ENCODE data around the gene MEIS3.
A peak's percentile ranks its signal among the peaks of the same experiment; 100 is the strongest.
"Not testable (repeated sequence)": the region's sequence is repeated elsewhere in the genome, so short reads cannot be mapped to it uniquely, and the experiment has no call there.

The MEIS3 gene

GRCh38 chr19:47381653-47382279 is 37.6 kb downstream of the MEIS3 start:
- no peak for DNase-seq

- no peak for DNase-seq
Observed at GRCh38 chr19:47381121-47381520, 38.2 kb downstream of the MEIS3 start.

GRCh38 chr19:47380559-47380958 is 38.8 kb downstream of the MEIS3 start:
- no peak for DNase-seq

- DNase-seq: no peak
Observed at GRCh38 chr19:47379381-47379938, 39.9 kb downstream of the MEIS3 start.

GRCh38 chr19:47378246-47378645 is 41.1 kb downstream of the MEIS3 start:
- DNase-seq: no peak

- DNase-seq: peak; percentile 7
Observed at GRCh38 chr19:47377801-47378200, 41.5 kb downstream of the MEIS3 start.

GRCh38 chr19:47377208-47377701 is 42.1 kb downstream of the MEIS3 start:
- peak; percentile 21 for DNase-seq

- no peak for DNase-seq
Observed at GRCh38 chr19:47376589-47377144, 42.7 kb downstream of the MEIS3 start.

GRCh38 chr19:47375694-47376588 is 43.4 kb downstream of the MEIS3 start:
- no peak for DNase-seq

- no peak for DNase-seq
Observed at GRCh38 chr19:47374876-47375693, 44.2 kb downstream of the MEIS3 start.

GRCh38 chr19:47373246-47374240 is 45.8 kb downstream of the MEIS3 start:
- DNase-seq: no peak

GRCh38 chr19:47372603-47373002 is 46.7 kb downstream of the MEIS3 start:
- DNase-seq: no peak

GRCh38 chr19:47371261-47371660 is 48.1 kb downstream of the MEIS3 start:
- DNase-seq: no peak

GRCh38 chr19:47370045-47370611 is 49.2 kb downstream of the MEIS3 start:
- no peak for DNase-seq

GRCh38 chr19:47365455-47365854 is 53.9 kb downstream of the MEIS3 start:
- DNase-seq: not testable (repeated sequence)

GRCh38 chr19:47363758-47364531 is 55.4 kb downstream of the MEIS3 start:
- no peak for DNase-seq

- no peak for DNase-seq
Observed at GRCh38 chr19:47362321-47362720, 57.0 kb downstream of the MEIS3 start.

GRCh38 chr19:47358936-47359335 is 60.4 kb downstream of the MEIS3 start:
- no peak for DNase-seq

GRCh38 chr19:47357788-47358680 is 61.3 kb downstream of the MEIS3 start:
- no peak for DNase-seq
